ENCODE data around the gene NTSR1. TPM values are rescaled to one million over a fixed set of nuclear protein-coding genes. Genes with fewer than 3 reads are reported as not detected.

The NTSR1 gene
- total and polyA plus RNA-seq, 7 donors, result 0.60 to 54.0 (median 8.8) TPM; not detected in 1

DNA sequence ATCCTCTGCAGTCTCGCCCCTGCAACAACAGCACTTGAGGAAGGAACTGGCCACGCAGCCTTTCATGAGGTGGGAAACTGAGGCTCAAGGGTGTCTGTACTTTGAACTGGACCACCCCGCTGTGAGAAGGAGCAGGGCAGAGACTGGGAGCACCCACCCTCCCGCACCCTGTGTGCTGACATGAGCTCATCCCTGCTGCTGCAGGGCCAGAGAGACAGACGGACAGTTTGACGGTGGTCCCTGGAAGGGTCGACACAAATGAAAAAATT is 70.7 kb downstream of the NTSR1 start:
- TF ChIP-seq POLR2A (IDR thresholded peaks at IDR 0.05) (no peak), EP300 (IDR thresholded peaks at IDR 0.05) (no peak), POLR2AphosphoS5 (IDR thresholded peaks at IDR 0.05) (no peak)
- TF ChIP-seq, protein P1, sequence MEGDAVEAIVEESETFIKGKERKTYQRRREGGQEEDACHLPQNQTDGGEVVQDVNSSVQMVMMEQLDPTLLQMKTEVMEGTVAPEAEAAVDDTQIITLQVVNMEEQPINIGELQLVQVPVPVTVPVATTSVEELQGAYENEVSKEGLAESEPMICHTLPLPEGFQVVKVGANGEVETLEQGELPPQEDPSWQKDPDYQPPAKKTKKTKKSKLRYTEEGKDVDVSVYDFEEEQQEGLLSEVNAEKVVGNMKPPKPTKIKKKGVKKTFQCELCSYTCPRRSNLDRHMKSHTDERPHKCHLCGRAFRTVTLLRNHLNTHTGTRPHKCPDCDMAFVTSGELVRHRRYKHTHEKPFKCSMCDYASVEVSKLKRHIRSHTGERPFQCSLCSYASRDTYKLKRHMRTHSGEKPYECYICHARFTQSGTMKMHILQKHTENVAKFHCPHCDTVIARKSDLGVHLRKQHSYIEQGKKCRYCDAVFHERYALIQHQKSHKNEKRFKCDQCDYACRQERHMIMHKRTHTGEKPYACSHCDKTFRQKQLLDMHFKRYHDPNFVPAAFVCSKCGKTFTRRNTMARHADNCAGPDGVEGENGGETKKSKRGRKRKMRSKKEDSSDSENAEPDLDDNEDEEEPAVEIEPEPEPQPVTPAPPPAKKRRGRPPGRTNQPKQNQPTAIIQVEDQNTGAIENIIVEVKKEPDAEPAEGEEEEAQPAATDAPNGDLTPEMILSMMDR (IDR thresholded peaks at IDR 0.05), result no peak
- H3K27me3 ChIP-seq, result no peaks in the 10 kb centered on the region
- no peak for DNase-seq
- WGBS, 2 donors, result 66 to 87% methylated on average over 7 of the region's 7 CpGs
- no peak overlapping the region for H3K27ac ChIP-seq
- H3K9me3 ChIP-seq, result no peaks in the 10 kb centered on the region
- intact Hi-C loops (cut with DNase I), result no loop called here
- no peaks in the 10 kb centered on the region for H3K36me3 ChIP-seq
- H3K4me3 ChIP-seq, result no peak overlapping the region
- H3K4me1 ChIP-seq, result peaks cover 0 to 17% (median 8%) of the 10 kb centered on the region in 4 donors

DNA sequence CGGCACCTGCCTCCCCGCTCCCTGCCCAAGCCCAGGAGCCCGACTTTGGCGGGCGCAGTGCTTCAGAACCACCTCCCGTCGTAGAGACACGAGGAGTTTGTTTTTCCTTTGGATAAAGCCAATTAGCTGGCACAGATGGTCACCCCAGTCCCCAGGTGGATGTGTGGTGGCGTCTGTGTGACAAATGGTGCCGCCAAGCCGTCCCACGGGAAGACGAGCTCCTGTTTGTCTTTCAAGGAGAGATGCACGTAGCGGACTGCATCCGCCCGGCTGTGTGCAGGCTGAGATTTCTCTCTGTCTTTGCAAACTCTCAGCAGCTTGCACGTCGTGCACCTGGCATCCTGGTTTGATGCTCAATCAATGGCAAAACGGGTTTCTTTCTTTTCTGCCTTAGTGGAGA is 71.6 kb downstream of the NTSR1 start:
- H3K4me1 ChIP-seq, result peaks cover 0 to 18% (median 8%) of the 10 kb centered on the region in 4 donors
- H3K36me3 ChIP-seq, result no peaks in the 10 kb centered on the region
- H3K9me3 ChIP-seq, result no peaks in the 10 kb centered on the region
- H3K27ac ChIP-seq, result no peak overlapping the region
- DNase-seq, result no peak
- no peak overlapping the region for H3K4me3 ChIP-seq
- no peak for TF ChIP-seq POLR2AphosphoS5 (IDR thresholded peaks at IDR 0.05)
- no peak for TF ChIP-seq EP300 (IDR thresholded peaks at IDR 0.05)
- TF ChIP-seq POLR2A (IDR thresholded peaks at IDR 0.05), result no peak
- TF ChIP-seq, protein P1 (IDR thresholded peaks at IDR 0.05), result no peak
- no peaks in the 10 kb centered on the region for H3K27me3 ChIP-seq
- 47 to 75% methylated on average over 20 of the region's 20 CpGs for WGBS, 2 donors
- intact Hi-C loops (cut with DNase I), result loop anchor here (10.0 kb wide), 1 partner anchor 275 kb away; no protein-coding TSS in a partner anchor

- Histone ChIP-seq H3K27me3 (no peaks in the 10 kb centered on the region), H3K4me3 (no peak overlapping the region), H3K36me3 (no peaks in the 10 kb centered on the region), H3K27ac (no peak overlapping the region), H3K9me3 (no peaks in the 10 kb centered on the region), H3K4me1 (peaks cover 0 to 23% (median 10%) of the 10 kb centered on the region in 4 donors)
- intact Hi-C loops (cut with DNase I), result loop anchor here (10.0 kb wide), 1 partner anchor 276 kb away; no protein-coding TSS in a partner anchor
- 19 to 70% methylated on average over 17 of the region's 17 CpGs for WGBS, 2 donors
- TF ChIP-seq POLR2AphosphoS5 (IDR thresholded peaks at IDR 0.05), result no peak
- TF ChIP-seq POLR2A (IDR thresholded peaks at IDR 0.05), result no peak
- TF ChIP-seq, protein P1 (IDR thresholded peaks at IDR 0.05), result no peak
- no peak for TF ChIP-seq EP300 (IDR thresholded peaks at IDR 0.05)
- no peak for DNase-seq
These were observed 72.1 kb downstream of the NTSR1 start for GRCh38 chr20:62780696-62781095.

DNA sequence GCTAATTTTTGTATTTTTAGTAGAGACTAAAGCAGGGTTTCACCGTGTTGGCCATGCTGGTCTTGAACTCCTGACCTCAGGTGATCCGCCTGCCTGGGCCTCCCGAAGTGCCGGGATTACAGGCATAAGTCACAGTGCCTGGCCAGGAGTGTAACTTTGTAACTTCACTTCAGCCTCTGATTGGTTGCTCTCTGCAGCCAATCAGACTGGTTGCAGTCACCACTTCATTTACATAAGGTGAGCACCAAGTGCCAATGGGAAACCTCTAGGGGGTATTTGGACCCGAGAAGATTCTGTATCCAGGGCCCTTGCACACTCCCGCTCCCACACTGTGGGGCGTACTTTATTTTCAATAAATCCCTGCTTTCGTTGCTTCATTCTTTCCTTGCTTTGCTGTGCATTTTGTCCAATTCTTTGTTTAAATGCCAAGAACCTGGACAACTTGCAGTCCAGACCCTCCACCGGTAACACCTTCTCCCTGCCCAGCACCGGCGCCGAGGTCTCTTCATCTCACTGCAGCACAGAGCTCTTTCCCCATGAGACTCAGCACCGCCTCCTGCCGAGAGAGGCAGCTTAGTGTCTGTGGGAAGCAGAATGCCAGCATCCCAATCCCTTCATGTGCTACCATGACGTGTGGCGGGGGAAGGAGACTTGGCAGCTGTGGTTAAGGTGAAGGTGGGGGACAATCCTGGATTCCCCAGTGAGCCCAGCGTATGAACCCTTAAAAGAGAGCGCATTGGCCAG is 73.7 kb downstream of the NTSR1 start:
- Histone ChIP-seq H3K36me3 (no peaks in the 10 kb centered on the region), H3K4me3 (no peak overlapping the region), H3K9me3 (no peaks in the 10 kb centered on the region), H3K27ac (peak overlapping the region in 2 of 4 donors; percentile 28 to 61), H3K27me3 (no peaks in the 10 kb centered on the region), H3K4me1 (peaks cover 0 to 31% (median 12%) of the 10 kb centered on the region in 4 donors)
- no peak for DNase-seq
- WGBS, 2 donors, result 83 to 85% methylated on average over 18 of the region's 18 CpGs
- intact Hi-C loops (cut with DNase I), result loop anchor here (10.0 kb wide), 1 partner anchor 278 kb away; no protein-coding TSS in a partner anchor
- TF ChIP-seq POLR2AphosphoS5 (IDR thresholded peaks at IDR 0.05) (no peak), POLR2A (IDR thresholded peaks at IDR 0.05) (no peak), EP300 (IDR thresholded peaks at IDR 0.05) (no peak)
- TF ChIP-seq, protein P1 (IDR thresholded peaks at IDR 0.05), result no peak

Data from sigmoid colon (tissue), 7 donors.